AG04450 (cell line): Measurements from ENCODE around the gene RAP1GAP. TPM values are rescaled to one million over a fixed set of nuclear protein-coding genes. Genes with fewer than 3 reads are reported as not detected.

Source experiments
- CTCF ChIA-PET: fragments of 300-600, 350-600 bp; formaldehyde crosslinking; extraction: SDS; loops from one replicate; lab custom pipeline; 2022; ENCODE audit warnings: antibody characterized with exemption, inconsistent platforms; lab: Charles Lee
- POLR2A ChIA-PET: fragments of 350-600 bp; formaldehyde crosslinking; extraction: SDS; loops from one replicate; lab custom pipeline; 2021; ENCODE audit warnings: antibody characterized with exemption, inconsistent platforms; lab: Yijun Ruan, JAX
- DNase-seq: peaks from one replicate; pipeline ENCODE4 v3.0.0-alpha.2; 2011; ENCODE audit warnings: low read depth, low spot score
- H3K27ac ChIP-seq: one replicate; pipeline ENCODE4 v1.5.1; 2012; ENCODE audit warnings: low read depth, low read length, control low read depth
- H3K27me3 ChIP-seq: one replicate; pipeline ENCODE4 v1.6.0; 2012; ENCODE audit warnings: low read length; ENCODE audit not compliant: control insufficient read depth, insufficient read depth
- H3K4me3 ChIP-seq: 2 replicates; pipeline ENCODE4 v1.5.1; 2011; ENCODE audit warnings: mild to moderate bottlenecking, low read depth, low read length, control low read depth
- H3K9me3 ChIP-seq: 2 replicates; pipeline ENCODE4 v1.5.1; 2012; ENCODE audit warnings: low read length; ENCODE audit not compliant: control insufficient read depth, insufficient read depth
- polyA plus RNA-seq: library from polyadenylated mRNA; depleted of rRNA; stranded (reverse); fragments of >200 nt; gene quantifications from 2 replicates; pipeline ENCODE4 v1.2.3, GENCODE V29; 2011
- TF ChIP-seq, protein P1 (sequence below): IDR thresholded peaks from 2 replicates; pipeline ENCODE4 v1.5.1; 2011; ENCODE audit warnings: low read depth, low read length, control low read depth, inconsistent platforms

Gene RAP1GAP
- polyA plus RNA-seq, 1 experiment: 0.14 TPM

GRCh38 chr1:21585037-21585436, 84.1 kb downstream of the RAP1GAP start:
- ChIA-PET POLR2A (no interaction called here), CTCF (interaction anchor here (0.9 to 1.2 kb wide), 2 partner anchors 11 to 216 kb away, joined by 3 to 4 read pairs; no protein-coding TSS in a partner anchor)
- TF ChIP-seq, protein P1, sequence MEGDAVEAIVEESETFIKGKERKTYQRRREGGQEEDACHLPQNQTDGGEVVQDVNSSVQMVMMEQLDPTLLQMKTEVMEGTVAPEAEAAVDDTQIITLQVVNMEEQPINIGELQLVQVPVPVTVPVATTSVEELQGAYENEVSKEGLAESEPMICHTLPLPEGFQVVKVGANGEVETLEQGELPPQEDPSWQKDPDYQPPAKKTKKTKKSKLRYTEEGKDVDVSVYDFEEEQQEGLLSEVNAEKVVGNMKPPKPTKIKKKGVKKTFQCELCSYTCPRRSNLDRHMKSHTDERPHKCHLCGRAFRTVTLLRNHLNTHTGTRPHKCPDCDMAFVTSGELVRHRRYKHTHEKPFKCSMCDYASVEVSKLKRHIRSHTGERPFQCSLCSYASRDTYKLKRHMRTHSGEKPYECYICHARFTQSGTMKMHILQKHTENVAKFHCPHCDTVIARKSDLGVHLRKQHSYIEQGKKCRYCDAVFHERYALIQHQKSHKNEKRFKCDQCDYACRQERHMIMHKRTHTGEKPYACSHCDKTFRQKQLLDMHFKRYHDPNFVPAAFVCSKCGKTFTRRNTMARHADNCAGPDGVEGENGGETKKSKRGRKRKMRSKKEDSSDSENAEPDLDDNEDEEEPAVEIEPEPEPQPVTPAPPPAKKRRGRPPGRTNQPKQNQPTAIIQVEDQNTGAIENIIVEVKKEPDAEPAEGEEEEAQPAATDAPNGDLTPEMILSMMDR: no peak
- Histone ChIP-seq H3K4me3 (no peak overlapping the region), H3K27ac (no peak overlapping the region), H3K27me3 (peaks cover 6% of the 10 kb centered on the region), H3K9me3 (no peaks in the 10 kb centered on the region)
- DNase-seq: no peak

GRCh38 chr1:21584096-21584495, 85.1 kb downstream of the RAP1GAP start:
- TF ChIP-seq, protein P1: no peak
- DNase-seq: no peak
- Histone ChIP-seq H3K27ac (no peak overlapping the region), H3K9me3 (no peaks in the 10 kb centered on the region), H3K27me3 (no peaks in the 10 kb centered on the region), H3K4me3 (no peak overlapping the region)
- ChIA-PET CTCF (interaction anchor here (1.7 kb wide), 1 partner anchor 11 kb away, joined by 6 read pairs; no protein-coding TSS in a partner anchor), POLR2A (no interaction called here)

- Histone ChIP-seq H3K27ac (no peak overlapping the region), H3K27me3 (no peaks in the 10 kb centered on the region), H3K4me3 (no peak overlapping the region), H3K9me3 (no peaks in the 10 kb centered on the region; the same call in 1 of the 2 replicates)
- DNase-seq: no peak
- TF ChIP-seq, protein P1: no peak
- ChIA-PET POLR2A (no interaction called here), CTCF (interaction anchor here (0.7 to 1.1 kb wide), 3 partner anchors 193 to 325 kb away, joined by 3 read pairs; no protein-coding TSS in a partner anchor)
Measured at GRCh38 chr1:21579791-21580190, 89.4 kb downstream of the RAP1GAP start.

- DNase-seq: no peak
- TF ChIP-seq, protein P1: no peak
- H3K4me3 ChIP-seq: no peak overlapping the region
- no peaks in the 10 kb centered on the region; the same call in 1 of the 2 replicates for H3K9me3 ChIP-seq
- H3K27ac ChIP-seq: no peak overlapping the region
- H3K27me3 ChIP-seq: no peaks in the 10 kb centered on the region
- POLR2A ChIA-PET: no interaction called here
- CTCF ChIA-PET: no interaction called here
Measured at GRCh38 chr1:21577933-21578332, 91.2 kb downstream of the RAP1GAP start.

DNA sequence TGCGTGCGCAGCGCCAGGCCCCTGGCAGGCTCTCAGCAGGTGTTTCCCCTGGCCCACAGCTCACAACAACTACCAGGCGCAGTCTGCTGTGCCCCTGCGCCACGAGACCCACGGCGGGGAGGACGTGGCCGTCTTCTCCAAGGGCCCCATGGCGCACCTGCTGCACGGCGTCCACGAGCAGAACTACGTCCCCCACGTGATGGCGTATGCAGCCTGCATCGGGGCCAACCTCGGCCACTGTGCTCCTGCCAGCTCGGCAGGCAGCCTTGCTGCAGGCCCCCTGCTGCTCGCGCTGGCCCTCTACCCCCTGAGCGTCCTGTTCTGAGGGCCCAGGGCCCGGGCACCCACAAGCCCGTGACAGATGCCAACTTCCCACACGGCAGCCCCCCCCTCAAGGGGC, 91.8 kb downstream of the RAP1GAP start:
- no peaks in the 10 kb centered on the region for H3K27me3 ChIP-seq
- no peak overlapping the region for H3K4me3 ChIP-seq
- ChIA-PET POLR2A (no interaction called here), CTCF (interaction anchor here (1.2 kb wide), 1 partner anchor 207 kb away, joined by 3 read pairs; no protein-coding TSS in a partner anchor)
- DNase-seq: no peak
- TF ChIP-seq, protein P1: no peak
- H3K27ac ChIP-seq: no peak overlapping the region
- H3K9me3 ChIP-seq: no peaks in the 10 kb centered on the region; the same call in 1 of the 2 replicates
